Pulmonary artery endothelial cell (primary cell): ENCODE results near the gene ARMC5. TPM values are rescaled to one million over a fixed set of nuclear protein-coding genes. Genes with fewer than 3 reads are reported as not detected.
"Not testable (repeated sequence)": the region's sequence is repeated elsewhere in the genome, so short reads cannot be mapped to it uniquely, and the experiment has no call there.

ENCODE experiments used
- DNase-seq: peaks from one replicate; pipeline ENCODE4 v3.0.0-alpha.2; 2011; ENCODE audit warnings: low read depth, low spot score
- total RNA-seq: library from RNA; depleted of rRNA; stranded (reverse); fragments of >200 nt; gene quantifications from 2 replicates; pipeline ENCODE4 v1.2.3, GENCODE V29; 2014

The ARMC5 gene, protein sequence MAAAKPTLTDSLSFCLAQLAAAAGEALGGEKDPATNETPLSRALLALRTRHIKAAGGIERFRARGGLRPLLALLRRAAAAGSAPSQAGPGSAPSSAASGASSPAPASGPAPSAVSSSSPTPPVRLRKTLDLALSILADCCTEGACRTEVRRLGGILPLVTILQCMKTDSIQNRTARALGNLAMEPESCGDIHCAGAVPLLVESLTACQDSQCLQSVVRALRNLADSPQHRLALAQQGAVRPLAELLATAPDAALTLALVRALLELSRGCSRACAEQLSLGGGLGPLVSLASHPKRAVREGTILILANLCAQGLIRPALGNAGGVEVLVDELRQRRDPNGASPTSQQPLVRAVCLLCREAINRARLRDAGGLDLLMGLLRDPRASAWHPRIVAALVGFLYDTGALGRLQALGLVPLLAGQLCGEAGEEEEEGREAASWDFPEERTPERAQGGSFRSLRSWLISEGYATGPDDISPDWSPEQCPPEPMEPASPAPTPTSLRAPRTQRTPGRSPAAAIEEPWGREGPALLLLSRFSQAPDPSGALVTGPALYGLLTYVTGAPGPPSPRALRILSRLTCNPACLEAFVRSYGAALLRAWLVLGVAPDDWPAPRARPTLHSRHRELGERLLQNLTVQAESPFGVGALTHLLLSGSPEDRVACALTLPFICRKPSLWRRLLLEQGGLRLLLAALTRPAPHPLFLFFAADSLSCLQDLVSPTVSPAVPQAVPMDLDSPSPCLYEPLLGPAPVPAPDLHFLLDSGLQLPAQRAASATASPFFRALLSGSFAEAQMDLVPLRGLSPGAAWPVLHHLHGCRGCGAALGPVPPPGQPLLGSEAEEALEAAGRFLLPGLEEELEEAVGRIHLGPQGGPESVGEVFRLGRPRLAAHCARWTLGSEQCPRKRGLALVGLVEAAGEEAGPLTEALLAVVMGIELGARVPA
- total RNA-seq, result 12.6 and 15.6 TPM in 2 replicates

DNA sequence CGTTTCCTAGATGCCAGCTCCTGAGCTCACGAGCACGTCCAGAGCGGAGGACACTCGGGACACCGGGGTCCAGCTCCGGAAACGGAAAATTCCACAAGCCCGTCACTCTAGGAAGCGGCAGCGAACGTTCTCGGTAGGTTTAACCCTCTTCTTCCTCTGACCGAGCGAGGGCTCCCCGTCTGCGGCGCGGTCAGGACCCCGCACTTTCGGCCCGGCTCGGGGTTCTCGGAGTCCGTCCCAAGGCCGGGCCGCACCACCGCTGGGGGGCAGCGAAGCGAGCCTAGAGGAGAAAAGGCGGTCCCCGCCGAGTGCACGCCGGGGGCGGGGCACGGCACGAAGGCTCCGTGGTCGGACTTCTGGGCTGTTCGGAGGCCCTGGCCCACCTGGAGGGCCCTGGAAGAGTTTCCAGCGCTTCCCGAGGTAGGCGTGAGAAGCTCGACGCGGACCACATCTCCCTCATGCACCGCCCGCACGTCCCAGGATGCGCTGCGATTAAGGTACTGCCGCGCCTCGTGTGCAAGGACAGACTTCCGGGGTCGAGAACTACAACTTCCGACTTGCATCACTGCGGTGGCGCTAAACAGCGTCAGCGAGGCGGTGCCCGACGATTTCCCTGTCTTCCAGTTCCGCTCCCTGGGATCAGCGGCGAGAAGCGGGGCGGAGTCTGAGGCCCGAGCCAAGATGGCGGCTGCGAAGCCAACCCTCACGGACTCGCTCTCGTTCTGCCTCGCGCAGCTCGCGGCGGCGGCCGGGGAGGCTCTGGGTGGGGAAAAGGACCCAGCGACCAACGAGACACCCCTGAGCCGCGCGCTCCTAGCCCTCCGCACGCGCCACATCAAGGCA, at the start of gene ARMC5:
ARMC5 (plus strand) TSS at position 658 of the 843 bp plus-strand sequence; CDS start at position 682, 24 bp downstream.
- peak; percentile 94 for DNase-seq

DNA sequence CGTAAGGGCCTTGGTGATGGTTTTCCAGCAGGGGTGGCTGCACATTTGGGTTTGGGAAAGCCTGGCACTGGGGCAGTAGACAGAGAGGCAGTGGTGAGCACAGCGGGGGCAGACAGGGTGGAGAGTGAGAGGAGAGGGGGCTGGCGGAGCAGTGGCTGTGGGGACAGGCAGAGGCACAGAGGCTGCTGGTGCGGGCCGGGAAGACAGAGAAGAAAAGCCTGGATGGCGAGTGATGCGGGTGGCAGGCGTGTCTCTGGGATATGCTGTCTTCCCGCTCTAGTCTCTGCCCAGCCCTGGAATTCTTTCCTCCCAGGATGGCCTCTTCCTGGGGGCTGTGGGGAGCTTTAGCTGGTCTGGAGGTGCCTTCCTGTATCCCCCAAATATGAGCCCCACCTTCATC, 49.2 kb upstream of the ARMC5 start:
- no peak for DNase-seq

DNA sequence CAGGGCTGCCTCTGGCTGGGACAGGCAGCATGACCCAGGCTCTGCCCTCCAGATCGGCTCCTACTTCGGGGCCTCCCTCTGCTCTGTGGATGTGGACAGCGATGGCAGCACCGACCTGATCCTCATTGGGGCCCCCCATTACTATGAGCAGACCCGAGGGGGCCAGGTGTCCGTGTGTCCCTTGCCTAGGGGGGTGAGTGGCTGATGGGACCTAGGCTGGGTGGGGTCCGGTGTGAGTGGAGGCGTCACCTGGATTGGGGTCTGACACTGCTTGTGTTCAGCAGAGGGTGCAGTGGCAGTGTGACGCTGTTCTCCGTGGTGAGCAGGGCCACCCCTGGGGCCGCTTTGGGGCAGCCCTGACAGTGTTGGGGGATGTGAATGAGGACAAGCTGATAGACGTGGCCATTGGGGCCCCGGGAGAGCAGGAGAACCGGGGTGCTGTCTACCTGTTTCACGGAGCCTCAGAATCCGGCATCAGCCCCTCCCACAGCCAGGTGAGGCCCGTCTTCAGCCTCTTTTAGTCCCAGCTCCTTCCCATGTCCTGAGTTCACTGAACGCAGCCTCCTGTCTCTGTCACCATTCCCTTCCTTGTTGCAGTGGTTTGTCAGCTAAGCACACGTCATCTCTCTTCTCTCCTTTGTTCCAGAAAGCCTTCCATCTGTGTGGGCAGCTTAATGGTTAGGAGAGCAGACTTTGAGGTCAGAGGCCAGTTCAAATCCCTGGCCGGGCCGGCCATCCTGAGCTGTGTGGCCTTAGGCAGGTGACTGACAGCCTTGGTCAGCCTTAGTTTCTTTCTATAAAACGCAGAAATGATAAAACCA, 48.1 kb upstream of the ARMC5 start:
- no peak for DNase-seq

DNA sequence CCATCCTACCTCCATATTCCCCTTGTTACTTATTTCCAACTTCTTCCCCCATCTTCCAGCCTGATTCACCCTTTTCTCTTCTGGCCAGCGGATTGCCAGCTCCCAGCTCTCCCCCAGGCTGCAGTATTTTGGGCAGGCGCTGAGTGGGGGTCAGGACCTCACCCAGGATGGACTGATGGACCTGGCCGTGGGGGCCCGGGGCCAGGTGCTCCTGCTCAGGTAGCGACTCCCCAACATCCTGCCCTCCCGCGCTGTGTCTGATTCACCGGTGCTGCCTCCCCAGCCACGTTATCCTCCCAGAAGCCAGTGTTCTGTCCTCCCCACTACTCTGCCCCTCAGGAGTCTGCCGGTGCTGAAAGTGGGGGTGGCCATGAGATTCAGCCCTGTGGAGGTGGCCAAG, 46.6 kb upstream of the ARMC5 start:
- DNase-seq, result no peak

DNA sequence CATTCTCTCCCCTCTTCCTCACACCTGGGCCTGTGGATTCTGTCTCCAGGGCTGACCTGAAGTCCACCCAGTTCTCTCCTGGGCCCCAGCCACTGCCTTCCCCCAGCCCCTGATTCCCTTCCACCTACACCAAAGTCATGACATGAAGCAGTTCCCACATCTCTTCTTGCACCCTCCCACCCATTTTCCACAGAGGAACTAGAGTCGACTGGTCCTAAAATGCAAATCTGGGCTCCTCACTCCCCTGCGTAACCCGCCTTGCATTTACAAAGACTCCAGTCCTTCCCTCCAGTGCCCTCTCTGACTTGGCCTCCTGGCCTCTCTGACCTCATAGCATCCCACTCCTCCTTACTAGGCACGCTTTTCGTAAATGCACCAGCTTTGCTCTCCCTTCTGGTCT, 45.9 kb upstream of the ARMC5 start:
- DNase-seq, result no peak

DNA sequence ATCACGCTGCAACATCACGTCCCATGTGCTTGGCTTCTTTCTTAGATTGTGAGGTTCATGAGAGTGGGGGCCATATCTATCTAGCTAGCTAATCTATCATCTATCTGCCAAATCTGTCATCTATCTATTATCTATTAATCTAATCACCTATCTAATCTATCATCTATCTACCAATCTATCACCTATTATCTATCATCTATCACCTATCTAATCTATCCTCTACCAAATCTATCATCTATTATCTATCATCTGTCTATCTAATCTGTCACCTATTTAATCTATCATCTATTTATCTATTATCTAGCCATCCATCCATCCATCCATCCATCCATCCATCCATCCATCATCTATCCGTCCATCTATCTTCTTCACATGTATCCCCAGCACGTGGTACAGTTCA, 45.4 kb upstream of the ARMC5 start:
- no peak for DNase-seq

DNA sequence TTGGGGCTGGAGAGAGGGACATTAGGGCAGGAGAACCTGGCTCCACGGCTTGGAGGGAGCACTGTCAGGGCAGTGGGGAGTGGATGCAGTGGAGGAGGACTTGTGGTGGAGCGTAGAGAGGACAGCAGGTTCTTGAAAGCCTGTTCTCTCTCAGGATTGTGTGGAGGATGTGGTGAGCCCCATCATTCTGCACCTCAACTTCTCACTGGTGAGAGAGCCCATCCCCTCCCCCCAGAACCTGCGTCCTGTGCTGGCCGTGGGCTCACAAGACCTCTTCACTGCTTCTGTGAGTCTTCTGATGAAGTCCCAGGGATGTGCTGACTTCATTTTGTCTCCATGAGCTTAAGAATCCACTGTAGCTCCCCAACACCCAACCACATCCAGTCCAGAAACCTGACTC, 44.6 kb upstream of the ARMC5 start:
- no peak for DNase-seq

DNA sequence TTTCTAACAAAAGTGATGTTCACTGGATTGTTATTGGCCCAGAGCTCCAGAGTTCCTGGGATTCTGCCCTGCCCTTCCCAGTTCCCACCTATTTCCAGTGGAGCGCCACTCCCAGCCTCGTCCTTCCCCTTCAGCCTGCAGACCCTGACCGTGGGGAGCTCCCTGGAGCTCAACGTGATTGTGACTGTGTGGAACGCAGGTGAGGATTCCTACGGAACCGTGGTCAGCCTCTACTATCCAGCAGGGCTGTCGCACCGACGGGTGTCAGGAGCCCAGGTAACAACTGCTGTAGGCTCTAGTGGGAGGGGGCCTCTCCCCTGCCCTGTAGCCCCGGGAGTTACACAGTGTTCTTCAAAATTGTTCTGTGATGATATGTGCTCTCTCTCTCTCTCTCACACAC, 42.9 kb upstream of the ARMC5 start:
- no peak for DNase-seq

DNA sequence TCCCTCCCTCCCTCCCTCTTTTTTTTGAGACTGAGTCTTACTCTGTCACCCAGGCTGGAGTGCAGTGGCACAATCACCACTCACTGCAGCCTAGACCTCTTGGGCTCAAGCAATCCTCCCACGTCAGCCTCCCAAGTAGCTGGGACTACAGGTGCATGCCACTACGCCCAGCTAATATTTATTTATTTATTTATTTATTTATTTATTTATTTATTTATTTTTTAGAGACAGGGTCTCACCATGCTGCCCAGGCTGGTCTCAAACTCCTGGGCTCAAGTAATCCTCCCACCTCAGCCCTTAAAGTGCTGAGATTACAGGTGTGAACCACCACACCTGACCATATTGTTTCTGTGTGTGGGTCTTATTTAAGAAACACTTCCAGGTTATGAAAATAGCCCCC, 42.3 kb upstream of the ARMC5 start:
- not testable (repeated sequence) for DNase-seq

DNA sequence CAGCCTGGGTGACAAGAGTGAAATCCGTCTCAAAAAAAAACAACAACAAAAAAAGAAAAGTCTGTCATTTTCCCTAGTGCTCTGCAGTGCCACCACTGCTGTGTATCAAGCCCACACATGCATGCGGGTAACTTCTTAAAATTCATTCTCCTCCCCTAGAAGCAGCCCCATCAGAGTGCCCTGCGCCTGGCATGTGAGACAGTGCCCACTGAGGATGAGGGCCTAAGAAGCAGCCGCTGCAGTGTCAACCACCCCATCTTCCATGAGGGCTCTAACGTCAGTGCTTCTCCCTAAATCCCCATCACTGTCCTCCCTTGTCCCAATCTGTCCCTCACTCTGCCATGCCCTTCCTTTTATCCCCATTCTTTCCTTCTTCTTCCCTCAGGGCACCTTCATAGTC, 41.4 kb upstream of the ARMC5 start:
- no peak for DNase-seq

DNA sequence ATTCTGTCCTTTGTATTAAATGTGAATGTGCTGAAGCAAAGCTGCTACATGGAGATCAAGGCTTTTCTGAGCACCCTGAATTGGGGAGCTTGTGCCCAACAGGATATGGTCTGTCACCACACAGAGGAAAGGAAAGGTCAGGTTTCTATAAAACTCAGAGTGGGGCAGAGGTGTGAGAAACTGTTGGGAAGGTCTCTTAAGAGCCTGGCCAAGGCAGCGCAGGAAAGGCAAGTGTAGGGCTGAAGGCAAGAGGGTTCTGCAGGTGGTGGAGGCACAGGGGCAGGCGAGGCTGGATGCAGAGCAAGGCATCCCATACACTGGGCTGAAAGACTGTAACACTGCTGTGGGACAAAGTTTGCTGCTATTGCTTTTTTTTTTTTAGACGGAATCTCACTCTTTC, 39.3 kb upstream of the ARMC5 start:
- no peak for DNase-seq

DNA sequence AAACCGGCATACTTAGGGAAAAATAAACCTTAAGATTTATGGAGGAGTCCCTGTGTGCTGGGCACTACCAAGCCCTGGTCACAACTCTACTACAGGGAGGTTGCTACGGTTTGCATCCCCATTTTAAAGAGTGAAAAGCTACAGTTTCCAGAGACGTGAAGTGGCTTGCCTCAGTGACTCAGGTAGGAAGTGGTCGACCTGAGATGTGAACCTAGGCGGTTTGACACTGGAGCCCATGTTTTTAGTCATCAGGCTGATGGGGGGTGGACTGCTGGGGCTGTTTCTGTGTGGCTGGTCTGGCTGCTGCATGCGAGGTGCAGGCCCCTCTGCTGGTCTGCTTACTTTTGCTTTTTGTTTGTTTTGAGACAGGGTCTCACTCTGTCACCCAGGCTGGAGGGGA, 37.7 kb upstream of the ARMC5 start:
- DNase-seq, result no peak

DNA sequence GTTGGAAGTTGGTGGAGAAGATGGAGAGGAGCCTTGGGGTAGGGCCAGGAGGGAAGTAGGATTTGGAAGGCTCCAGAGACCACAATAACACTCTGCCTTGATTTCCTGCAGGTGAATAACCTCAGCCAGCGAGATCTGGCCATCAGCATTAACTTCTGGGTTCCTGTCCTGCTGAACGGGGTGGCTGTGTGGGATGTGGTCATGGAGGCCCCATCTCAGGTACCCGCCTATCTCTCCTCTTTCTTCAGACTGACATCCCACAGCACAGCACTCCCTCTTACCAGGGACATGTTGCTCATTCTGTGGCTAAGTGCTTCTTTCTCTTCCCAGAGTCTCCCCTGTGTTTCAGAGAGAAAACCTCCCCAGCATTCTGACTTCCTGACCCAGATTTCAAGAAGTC, 36.1 kb upstream of the ARMC5 start:
- DNase-seq, result no peak

DNA sequence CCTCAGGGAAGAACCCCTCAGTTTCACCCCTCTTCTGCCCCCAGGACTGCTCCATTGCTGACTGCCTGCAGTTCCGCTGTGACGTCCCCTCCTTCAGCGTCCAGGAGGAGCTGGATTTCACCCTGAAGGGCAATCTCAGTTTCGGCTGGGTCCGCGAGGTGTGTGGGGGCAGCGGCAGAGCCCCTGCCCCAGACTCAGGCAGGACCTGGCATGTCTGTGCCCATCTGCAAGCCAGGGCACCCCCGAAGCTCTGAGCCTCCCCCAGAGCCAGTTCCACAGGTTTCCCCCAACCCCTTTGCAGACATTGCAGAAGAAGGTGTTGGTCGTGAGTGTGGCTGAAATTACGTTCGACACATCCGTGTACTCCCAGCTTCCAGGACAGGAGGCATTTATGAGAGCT, 35.5 kb upstream of the ARMC5 start:
- no peak for DNase-seq

DNA sequence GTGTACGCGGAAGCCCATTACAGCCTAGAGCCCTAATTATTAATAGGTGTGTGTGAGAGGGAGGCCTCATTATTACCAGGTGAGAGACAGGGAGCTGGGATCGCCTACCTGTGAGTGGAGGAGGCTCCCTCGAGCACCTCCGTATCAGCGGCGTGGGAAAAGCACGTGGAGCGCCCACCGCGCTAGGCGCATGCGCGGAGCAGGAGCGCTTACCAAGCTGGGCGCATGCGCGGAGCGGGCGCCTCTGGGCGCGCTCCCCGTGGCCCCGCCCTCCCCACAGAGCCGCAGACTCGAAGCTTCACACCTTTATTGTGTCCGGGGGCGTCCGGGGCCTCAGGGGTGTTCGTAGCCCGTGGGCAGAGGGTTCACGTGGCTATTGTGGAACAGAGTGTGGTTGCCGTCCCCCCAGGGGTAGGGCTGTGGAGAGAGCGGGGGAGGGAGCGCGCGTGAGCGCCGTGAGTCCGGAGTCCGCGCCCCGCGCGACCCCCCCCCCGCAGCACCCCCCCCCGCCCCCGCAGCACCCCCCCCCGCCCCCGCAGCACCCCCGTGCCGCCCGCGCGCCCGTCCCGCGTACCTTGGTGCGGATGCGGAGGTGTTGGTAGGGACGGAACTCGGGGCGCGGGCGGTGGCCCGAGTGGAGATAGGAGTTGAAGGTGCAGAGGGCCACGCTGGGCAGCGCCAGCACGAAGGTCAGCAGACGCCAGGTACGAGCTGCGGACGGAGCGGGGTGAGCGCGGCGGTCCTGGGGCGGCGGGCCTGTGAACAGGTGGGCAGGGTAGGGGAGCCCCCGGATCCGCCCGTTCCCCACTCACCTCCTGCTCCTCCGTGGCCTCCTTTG, 31.6 kb upstream of the ARMC5 start:
- no peak for DNase-seq

DNA sequence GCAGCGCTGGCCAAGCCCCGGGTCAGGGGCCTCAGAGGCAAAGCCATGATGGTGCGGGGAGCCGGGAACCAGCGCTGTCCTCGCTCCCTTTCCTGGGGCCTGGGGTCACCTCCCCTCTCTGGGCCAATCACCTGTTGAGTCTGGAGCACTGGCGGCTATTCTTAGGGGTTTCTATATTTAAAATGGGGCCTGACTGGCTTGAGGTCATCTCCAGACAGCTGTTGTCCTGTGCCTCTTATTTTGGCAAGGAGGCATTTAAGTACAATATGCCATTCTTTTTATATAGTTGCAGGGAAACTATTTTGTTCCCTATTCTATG, 31.1 kb upstream of the ARMC5 start, which contains the start of gene COX6A2:
COX6A2 (minus strand) TSS at position 82 of the 319 bp plus-strand sequence; CDS start at position 47, 35 bp downstream.
- no peak for DNase-seq

DNA sequence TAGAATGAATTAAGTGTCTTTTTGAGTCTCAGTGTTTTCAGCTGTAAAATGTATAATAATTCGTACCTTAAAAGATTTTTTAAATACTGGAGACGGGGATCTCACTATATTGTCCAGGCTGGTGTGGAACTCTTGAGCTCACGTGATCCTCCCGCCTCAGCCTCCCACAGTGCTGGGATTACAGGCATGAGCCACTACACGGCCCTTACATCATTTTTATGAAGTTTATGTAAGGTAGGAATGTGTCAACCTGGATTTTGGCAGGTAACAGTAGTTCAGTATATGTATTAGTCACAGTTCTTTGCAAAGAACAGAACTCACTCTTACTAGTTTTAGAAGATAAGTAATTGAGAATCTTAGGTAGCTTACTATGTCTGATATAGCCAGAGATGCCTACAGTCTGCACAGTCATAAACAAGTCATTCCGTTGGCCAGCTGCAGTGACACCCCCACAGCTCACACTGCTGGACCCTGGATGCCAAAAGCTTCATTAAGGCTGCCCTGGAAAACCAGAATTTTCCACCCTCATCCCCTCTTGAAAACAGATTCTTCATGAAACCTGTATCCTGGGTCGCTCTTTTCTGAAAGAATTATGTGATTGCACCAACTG, 30.6 kb upstream of the ARMC5 start:
- DNase-seq, result no peak

DNA sequence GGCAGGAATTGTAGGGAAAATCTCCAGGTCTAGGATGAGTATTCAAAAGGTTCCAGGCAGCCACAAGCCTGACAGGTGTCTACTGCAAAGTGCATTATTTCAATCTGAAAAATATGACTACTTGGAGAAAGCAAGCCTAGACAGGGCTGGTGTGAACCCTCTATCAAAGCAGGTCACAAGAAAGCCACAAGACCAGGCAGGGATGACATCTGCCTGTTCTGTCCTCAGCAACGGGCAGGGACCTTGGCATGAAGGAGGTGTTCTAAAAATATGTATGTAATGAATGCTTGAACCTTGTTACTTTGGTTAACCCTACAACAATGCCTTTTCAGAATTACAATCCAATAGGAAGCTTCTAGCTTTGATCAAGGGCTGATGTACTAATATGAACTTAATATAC, 30.0 kb upstream of the ARMC5 start:
- DNase-seq, result no peak

DNA sequence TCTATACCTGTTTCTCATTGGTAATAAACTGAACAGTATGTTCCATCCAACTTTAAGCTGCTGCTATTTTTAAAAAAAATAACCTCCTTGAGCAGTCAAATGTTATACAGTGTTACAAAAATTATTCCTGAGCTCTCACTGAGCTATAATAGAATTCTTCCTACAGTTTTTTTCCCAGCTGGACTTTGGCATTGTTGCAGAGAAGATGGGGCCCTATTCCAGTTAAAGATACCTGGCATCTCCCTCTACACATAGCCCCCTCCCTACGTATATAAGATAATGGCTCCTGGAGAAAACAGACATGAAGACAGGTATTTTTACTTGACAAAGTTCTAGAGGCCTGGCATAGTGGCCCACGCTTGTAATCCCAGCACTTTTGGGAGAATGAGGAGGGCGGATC, 29.5 kb upstream of the ARMC5 start:
- no peak for DNase-seq
